Vagina (tissue), 2 donors: ENCODE data around the gene CDKN2B-AS1. TPM values are rescaled to one million over a fixed set of nuclear protein-coding genes. Genes with fewer than 3 reads are reported as not detected.

Experiments used
- DNase-seq, 2 donors: peaks; one replicate each; pipeline ENCODE4 v3.0.0-alpha.2; 2017; ENCODE audit errors: extremely low spot score in 2 of 2
- H3K27ac ChIP-seq: fragments of 200-600 bp; sonication (generic); one replicate; pipeline ENCODE4 v1.5.1; 2019
- H3K27me3 ChIP-seq: fragments of 200-600 bp; sonication (generic); one replicate; pipeline ENCODE4 v1.5.1; 2019
- H3K36me3 ChIP-seq, 2 donors: fragments of 200-600 bp; sonication (generic); one replicate each; pipeline ENCODE4 v1.5.1; 2017 to 2019
- H3K4me1 ChIP-seq: fragments of 200-600 bp; sonication (generic); one replicate; pipeline ENCODE4 v1.5.1; 2019
- H3K4me3 ChIP-seq, 2 donors: fragments of 200-600 bp; sonication (generic); 1 replicate in 1 of 2; 2 replicates in 1 of 2; pipeline ENCODE4 v1.5.1; 2016 to 2019
- H3K9me3 ChIP-seq: fragments of 200-600 bp; sonication (generic); one replicate; pipeline ENCODE4 v1.5.1; 2019
- POLR2A ChIP-seq, 2 donors: fragments of 450-650 bp; IDR thresholded peaks; one replicate each; pipeline ENCODE4 v1.6.1; 2017; ENCODE audit warnings: antibody characterized with exemption in 2 of 2, mild to moderate bottlenecking in 2 of 2, moderate library complexity in 2 of 2
- POLR2AphosphoS5 ChIP-seq, 2 donors: sonication (generic); formaldehyde crosslinking; IDR thresholded peaks; one replicate each; pipeline ENCODE4 v1.9.0; 2017; ENCODE audit warnings: antibody characterized with exemption in 2 of 2, mild to moderate bottlenecking in 2 of 2, low read depth in 1 of 2; ENCODE audit not compliant: insufficient read depth in 1 of 2
- intact Hi-C: fragments of 100-400 bp; cut with DNase I; formaldehyde crosslinking; loops from one replicate; pipeline ENCODE4 v1.15.1; 2023
- total RNA-seq: library from RNA; depleted of rRNA; stranded (reverse); fragments of >200 nt; gene quantifications from one replicate; pipeline ENCODE4 v1.2.3, GENCODE V29; 2016
- TF ChIP-seq, protein P1 (sequence below), 3 experiments: fragments of 450-650 bp in 2 of 3; fragments of 200-600 bp in 1 of 3; sonication (generic) in 1 of 3; IDR thresholded peaks; one replicate each; pipeline ENCODE4 v1.5.1; 2017 to 2019; ENCODE audit warnings: antibody characterized with exemption in 3 of 3, mild to moderate bottlenecking in 2 of 3, moderate library complexity in 2 of 3

CDKN2B-AS1 gene
- total RNA-seq, 1 donor from 2014 or later: 5.9 TPM

DNA sequence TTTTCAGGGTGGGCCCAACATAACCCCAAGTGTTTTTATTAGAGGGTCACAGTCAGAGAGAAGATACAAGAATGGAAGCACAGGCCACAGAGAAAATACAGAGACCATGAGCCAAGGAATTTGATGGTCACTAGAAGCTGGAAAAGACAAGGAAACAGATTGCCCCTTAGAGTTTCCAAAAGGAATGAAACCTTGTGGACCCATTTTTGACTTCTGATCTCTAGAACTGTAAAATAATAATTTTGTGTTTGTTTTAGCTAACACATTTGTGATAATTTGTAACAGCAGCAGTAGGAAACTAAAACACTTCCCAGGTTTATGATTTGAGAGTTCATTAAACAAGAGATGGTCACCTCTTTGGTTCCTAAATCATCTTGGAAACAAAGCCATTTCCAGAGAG, 22.2 kb upstream of the CDKN2B-AS1 start:
- Histone ChIP-seq H3K27me3 (peaks cover 26% of the 10 kb centered on the region), H3K4me1 (peaks cover 17% of the 10 kb centered on the region), H3K4me3 (no peak overlapping the region), H3K9me3 (no peaks in the 10 kb centered on the region), H3K27ac (no peak overlapping the region), H3K36me3 (no peaks in the 10 kb centered on the region)
- intact Hi-C loops: no loop called here
- TF ChIP-seq, protein P1, sequence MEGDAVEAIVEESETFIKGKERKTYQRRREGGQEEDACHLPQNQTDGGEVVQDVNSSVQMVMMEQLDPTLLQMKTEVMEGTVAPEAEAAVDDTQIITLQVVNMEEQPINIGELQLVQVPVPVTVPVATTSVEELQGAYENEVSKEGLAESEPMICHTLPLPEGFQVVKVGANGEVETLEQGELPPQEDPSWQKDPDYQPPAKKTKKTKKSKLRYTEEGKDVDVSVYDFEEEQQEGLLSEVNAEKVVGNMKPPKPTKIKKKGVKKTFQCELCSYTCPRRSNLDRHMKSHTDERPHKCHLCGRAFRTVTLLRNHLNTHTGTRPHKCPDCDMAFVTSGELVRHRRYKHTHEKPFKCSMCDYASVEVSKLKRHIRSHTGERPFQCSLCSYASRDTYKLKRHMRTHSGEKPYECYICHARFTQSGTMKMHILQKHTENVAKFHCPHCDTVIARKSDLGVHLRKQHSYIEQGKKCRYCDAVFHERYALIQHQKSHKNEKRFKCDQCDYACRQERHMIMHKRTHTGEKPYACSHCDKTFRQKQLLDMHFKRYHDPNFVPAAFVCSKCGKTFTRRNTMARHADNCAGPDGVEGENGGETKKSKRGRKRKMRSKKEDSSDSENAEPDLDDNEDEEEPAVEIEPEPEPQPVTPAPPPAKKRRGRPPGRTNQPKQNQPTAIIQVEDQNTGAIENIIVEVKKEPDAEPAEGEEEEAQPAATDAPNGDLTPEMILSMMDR (IDR thresholded peaks at IDR 0.05): no peak
- TF ChIP-seq POLR2AphosphoS5 (IDR thresholded peaks at IDR 0.05; ENCODE audit: insufficient read depth in 1 of 2, low read depth in 1 of 2) (no peak), POLR2A (IDR thresholded peaks at IDR 0.05) (no peak)
- DNase-seq: no peak

- Histone ChIP-seq H3K4me1 (peaks cover 17% of the 10 kb centered on the region), H3K9me3 (no peaks in the 10 kb centered on the region), H3K27ac (no peak overlapping the region), H3K27me3 (peaks cover 18% of the 10 kb centered on the region), H3K36me3 (no peaks in the 10 kb centered on the region), H3K4me3 (peak overlapping the region; percentile 27 to 34)
- no peak for DNase-seq
- TF ChIP-seq POLR2AphosphoS5 (IDR thresholded peaks at IDR 0.05; ENCODE audit: insufficient read depth in 1 of 2, low read depth in 1 of 2) (no peak), POLR2A (IDR thresholded peaks at IDR 0.05) (no peak)
- TF ChIP-seq, protein P1 (IDR thresholded peaks at IDR 0.05): no peak
- intact Hi-C loops: no loop called here
These were observed 20.3 kb upstream of the CDKN2B-AS1 start for GRCh38 chr9:21974343-21974721.

DNA sequence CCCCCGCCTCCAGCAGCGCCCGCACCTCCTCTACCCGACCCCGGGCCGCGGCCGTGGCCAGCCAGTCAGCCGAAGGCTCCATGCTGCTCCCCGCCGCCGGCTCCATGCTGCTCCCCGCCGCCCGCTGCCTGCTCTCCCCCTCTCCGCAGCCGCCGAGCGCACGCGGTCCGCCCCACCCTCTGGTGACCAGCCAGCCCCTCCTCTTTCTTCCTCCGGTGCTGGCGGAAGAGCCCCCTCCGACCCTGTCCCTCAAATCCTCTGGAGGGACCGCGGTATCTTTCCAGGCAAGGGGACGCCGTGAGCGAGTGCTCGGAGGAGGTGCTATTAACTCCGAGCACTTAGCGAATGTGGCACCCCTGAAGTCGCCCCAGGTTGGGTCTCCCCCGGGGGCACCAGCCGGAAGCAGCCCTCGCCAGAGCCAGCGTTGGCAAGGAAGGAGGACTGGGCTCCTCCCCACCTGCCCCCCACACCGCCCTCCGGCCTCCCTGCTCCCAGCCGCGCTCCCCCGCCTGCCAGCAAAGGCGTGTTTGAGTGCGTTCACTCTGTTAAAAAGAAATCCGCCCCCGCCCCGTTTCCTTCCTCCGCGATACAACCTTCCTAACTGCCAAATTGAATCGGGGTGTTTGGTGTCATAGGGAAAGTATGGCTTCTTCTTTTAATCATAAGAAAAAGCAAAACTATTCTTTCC, 19.7 kb upstream of the CDKN2B-AS1 start:
- Histone ChIP-seq H3K27me3 (peaks cover 18% of the 10 kb centered on the region), H3K9me3 (no peaks in the 10 kb centered on the region), H3K4me1 (peaks cover 17% of the 10 kb centered on the region), H3K4me3 (peak overlapping the region; percentile 27 to 34), H3K36me3 (no peaks in the 10 kb centered on the region), H3K27ac (no peak overlapping the region)
- DNase-seq: no peak
- intact Hi-C loops: no loop called here
- TF ChIP-seq POLR2A (IDR thresholded peaks at IDR 0.05): no peak

GRCh38 chr9:21976334-21976875, 18.2 kb upstream of the CDKN2B-AS1 start:
- Histone ChIP-seq H3K9me3 (no peaks in the 10 kb centered on the region), H3K4me1 (peaks cover 17% of the 10 kb centered on the region), H3K27ac (no peak overlapping the region), H3K4me3 (no peak overlapping the region), H3K36me3 (no peaks in the 10 kb centered on the region), H3K27me3 (peaks cover 5% of the 10 kb centered on the region)
- DNase-seq: no peak
- no peak for TF ChIP-seq POLR2A (IDR thresholded peaks at IDR 0.05)
- TF ChIP-seq, protein P1 (IDR thresholded peaks at IDR 0.05): no peak
- no peak for TF ChIP-seq POLR2AphosphoS5 (IDR thresholded peaks at IDR 0.05; ENCODE audit: insufficient read depth in 1 of 2, low read depth in 1 of 2)
- intact Hi-C loops: no loop called here

DNA sequence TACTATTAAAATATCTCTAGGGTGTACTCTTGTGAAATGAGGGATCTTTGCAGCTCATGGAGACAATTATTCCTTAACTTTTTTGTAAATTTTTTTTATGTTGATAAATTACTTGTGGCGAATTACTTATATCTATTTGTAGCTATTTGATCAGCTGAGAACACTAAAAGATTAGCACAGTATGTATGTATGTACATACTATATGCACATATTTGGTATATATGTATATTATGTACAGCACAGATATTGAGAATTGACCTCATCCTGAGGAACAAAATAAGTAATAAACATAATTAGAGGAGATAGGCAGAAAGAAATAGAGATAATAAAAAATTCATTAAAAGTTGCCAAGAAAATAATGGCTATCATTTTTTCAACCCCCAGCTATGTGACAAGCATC, 12.2 kb upstream of the CDKN2B-AS1 start:
- TF ChIP-seq POLR2A (IDR thresholded peaks at IDR 0.05) (no peak), POLR2AphosphoS5 (IDR thresholded peaks at IDR 0.05; ENCODE audit: insufficient read depth in 1 of 2, low read depth in 1 of 2) (no peak)
- TF ChIP-seq, protein P1 (IDR thresholded peaks at IDR 0.05): no peak
- Histone ChIP-seq H3K27me3 (no peaks in the 10 kb centered on the region), H3K36me3 (no peaks in the 10 kb centered on the region), H3K4me3 (no peak overlapping the region), H3K4me1 (no peaks in the 10 kb centered on the region), H3K27ac (no peak overlapping the region), H3K9me3 (no peaks in the 10 kb centered on the region)
- intact Hi-C loops: no loop called here
- DNase-seq: no peak
